ENCODE results near the gene BAHD1.

Gene BAHD1

GRCh38 chr15:40500568-40501330 lies 60.0 kb downstream of the BAHD1 start:
- Histone ChIP-seq H3K79me2 (ENCODE audit: insufficient read depth, low read depth) (no peaks in the 10 kb centered on the region), H4K20me1 (ENCODE audit: insufficient read depth) (no peaks in the 10 kb centered on the region), H3K36me3 (ENCODE audit: insufficient read depth) (no peaks in the 10 kb centered on the region), H3K27ac (no peak overlapping the region), H3K27me3 (ENCODE audit: insufficient read depth, low read depth) (no peaks in the 10 kb centered on the region), H2AFZ (ENCODE audit: low read depth) (no peak overlapping the region), H3K4me3 (IDR thresholded peaks at IDR 0.05; ENCODE audit: insufficient read depth, low read depth, low read length) (no peak overlapping the region), H3K4me1 (ENCODE audit: low read depth, poor library complexity, severe bottlenecking) (no peaks in the 10 kb centered on the region), H3K4me2 (no peak overlapping the region), H3K9ac (no peak overlapping the region)
- TF ChIP-seq, protein P1, sequence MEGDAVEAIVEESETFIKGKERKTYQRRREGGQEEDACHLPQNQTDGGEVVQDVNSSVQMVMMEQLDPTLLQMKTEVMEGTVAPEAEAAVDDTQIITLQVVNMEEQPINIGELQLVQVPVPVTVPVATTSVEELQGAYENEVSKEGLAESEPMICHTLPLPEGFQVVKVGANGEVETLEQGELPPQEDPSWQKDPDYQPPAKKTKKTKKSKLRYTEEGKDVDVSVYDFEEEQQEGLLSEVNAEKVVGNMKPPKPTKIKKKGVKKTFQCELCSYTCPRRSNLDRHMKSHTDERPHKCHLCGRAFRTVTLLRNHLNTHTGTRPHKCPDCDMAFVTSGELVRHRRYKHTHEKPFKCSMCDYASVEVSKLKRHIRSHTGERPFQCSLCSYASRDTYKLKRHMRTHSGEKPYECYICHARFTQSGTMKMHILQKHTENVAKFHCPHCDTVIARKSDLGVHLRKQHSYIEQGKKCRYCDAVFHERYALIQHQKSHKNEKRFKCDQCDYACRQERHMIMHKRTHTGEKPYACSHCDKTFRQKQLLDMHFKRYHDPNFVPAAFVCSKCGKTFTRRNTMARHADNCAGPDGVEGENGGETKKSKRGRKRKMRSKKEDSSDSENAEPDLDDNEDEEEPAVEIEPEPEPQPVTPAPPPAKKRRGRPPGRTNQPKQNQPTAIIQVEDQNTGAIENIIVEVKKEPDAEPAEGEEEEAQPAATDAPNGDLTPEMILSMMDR (conservative IDR thresholded peaks at IDR 0.05; ENCODE audit: low read depth, low read length), result no peak

DNA sequence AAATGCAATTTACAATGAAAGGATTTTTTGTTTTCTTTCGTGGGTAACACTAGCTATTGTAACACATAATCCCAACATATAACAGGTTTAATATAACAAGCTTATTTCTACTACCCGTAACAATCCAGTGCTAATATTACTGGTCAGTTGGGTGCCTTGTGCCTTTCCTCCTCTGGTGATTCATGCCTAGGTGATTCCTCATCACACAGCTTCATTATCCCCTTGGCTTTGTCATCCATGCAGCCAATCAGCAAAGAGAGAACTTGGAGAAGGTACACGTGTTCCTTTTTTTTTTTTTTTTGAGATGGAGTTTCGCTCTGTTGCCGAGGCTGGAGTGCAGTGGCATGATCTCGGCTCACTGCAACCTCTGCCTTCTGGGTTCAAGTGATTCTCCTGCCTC lies 60.7 kb downstream of the BAHD1 start:
- Histone ChIP-seq H3K4me3 (IDR thresholded peaks at IDR 0.05; ENCODE audit: insufficient read depth, low read depth, low read length) (no peak overlapping the region), H4K20me1 (ENCODE audit: insufficient read depth) (no peaks in the 10 kb centered on the region), H3K36me3 (ENCODE audit: insufficient read depth) (no peaks in the 10 kb centered on the region), H3K4me1 (ENCODE audit: low read depth, poor library complexity, severe bottlenecking) (peaks cover 2% of the 10 kb centered on the region), H3K79me2 (ENCODE audit: insufficient read depth, low read depth) (no peaks in the 10 kb centered on the region), H3K4me2 (no peak overlapping the region), H3K27ac (no peak overlapping the region), H2AFZ (ENCODE audit: low read depth) (no peak overlapping the region), H3K9ac (no peak overlapping the region), H3K27me3 (ENCODE audit: insufficient read depth, low read depth) (no peaks in the 10 kb centered on the region)
- TF ChIP-seq, protein P1 (conservative IDR thresholded peaks at IDR 0.05; ENCODE audit: low read depth, low read length), result no peak

DNA sequence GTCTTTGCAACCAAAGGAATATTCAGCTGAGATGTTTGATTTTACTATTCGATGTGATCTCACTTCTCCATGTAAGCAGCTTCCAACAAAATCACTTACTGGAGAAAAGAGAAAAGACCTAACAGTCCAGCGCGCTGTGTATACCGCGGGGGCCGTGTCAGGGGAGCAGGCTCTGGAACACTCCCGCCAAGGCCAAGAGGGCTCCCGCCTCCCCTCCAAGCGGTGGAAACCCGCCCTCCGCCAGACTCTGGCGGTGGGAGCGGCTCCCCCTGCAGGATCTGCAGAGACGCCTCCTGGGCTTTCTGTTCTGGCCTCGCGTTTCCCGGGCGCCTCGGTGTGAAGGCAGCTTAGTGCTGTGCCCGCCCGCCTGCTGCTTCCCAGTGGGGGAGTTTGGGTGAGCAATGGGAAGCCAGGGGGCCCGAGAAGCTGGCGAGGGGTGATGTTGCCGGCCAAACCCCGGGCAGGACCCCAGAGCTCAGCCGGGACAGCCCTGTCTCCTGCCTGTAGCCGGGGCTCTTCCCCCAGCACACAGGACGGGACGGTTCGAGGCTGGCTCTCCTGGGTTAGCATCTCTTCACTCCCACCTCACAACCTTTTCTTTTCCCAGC lies 66.3 kb downstream of the BAHD1 start:
- peaks cover 2% of the 10 kb centered on the region; the same call in 1 of the 2 replicates for H3K27me3 ChIP-seq (ENCODE audit: insufficient read depth, low read depth)
- H4K20me1 ChIP-seq (ENCODE audit: insufficient read depth), result no peaks in the 10 kb centered on the region
- H3K4me2 ChIP-seq, result peak overlapping the region; percentile 63
- H3K79me2 ChIP-seq (ENCODE audit: insufficient read depth, low read depth), result no peaks in the 10 kb centered on the region
- H2AFZ ChIP-seq (ENCODE audit: low read depth), result peak overlapping the region; percentile 84
- TF ChIP-seq, protein P1 (conservative IDR thresholded peaks at IDR 0.05; ENCODE audit: low read depth, low read length), result peak; percentile 60; the same call in 1 of the 2 replicates
- H3K4me1 ChIP-seq (ENCODE audit: low read depth, poor library complexity, severe bottlenecking), result peaks cover 13% of the 10 kb centered on the region
- no peak overlapping the region for H3K27ac ChIP-seq
- H3K9ac ChIP-seq, result no peak overlapping the region; the same call in 1 of the 2 replicates
- no peaks in the 10 kb centered on the region for H3K36me3 ChIP-seq (ENCODE audit: insufficient read depth)
- H3K4me3 ChIP-seq (IDR thresholded peaks at IDR 0.05; ENCODE audit: insufficient read depth, low read depth, low read length), result no peak overlapping the region

DNA sequence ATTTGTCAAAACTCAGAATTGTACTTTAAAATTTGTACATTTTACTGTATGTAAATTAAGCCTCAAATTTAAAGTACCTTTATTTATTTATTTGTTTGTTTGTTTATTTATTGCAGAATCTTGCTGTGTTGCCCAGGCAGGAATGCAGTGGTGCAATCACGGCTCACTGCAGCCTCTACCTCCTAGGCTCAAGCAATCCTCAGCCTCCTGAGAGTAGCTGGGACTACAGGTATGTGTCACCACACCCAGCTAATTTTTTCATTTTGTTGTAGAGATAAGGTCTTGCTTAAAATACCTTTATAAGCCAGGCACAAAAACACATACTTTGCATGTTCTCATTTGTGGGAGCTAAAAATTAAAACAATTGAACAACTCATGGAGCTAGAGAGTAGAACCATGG lies 67.5 kb downstream of the BAHD1 start:
- no peak overlapping the region for H3K27ac ChIP-seq
- H3K36me3 ChIP-seq (ENCODE audit: insufficient read depth), result no peaks in the 10 kb centered on the region
- no peak overlapping the region for H3K9ac ChIP-seq
- H2AFZ ChIP-seq (ENCODE audit: low read depth), result no peak overlapping the region
- peaks cover 13% of the 10 kb centered on the region for H3K4me1 ChIP-seq (ENCODE audit: low read depth, poor library complexity, severe bottlenecking)
- TF ChIP-seq, protein P1 (conservative IDR thresholded peaks at IDR 0.05; ENCODE audit: low read depth, low read length), result no peak
- no peaks in the 10 kb centered on the region for H4K20me1 ChIP-seq (ENCODE audit: insufficient read depth)
- H3K79me2 ChIP-seq (ENCODE audit: insufficient read depth, low read depth), result no peaks in the 10 kb centered on the region
- H3K27me3 ChIP-seq (ENCODE audit: insufficient read depth, low read depth), result peaks cover 2% of the 10 kb centered on the region; the same call in 1 of the 2 replicates
- no peak overlapping the region for H3K4me2 ChIP-seq
- H3K4me3 ChIP-seq (IDR thresholded peaks at IDR 0.05; ENCODE audit: insufficient read depth, low read depth, low read length), result no peak overlapping the region
